Neural progenitor cell (in vitro differentiated cells): ENCODE measurements around the gene AMOTL2. TPM values are rescaled to one million over a fixed set of nuclear protein-coding genes. Genes with fewer than 3 reads are reported as not detected.

Experiments
- DNase-seq: peaks from one replicate; pipeline ENCODE4 v3.0.0-alpha.2; 2016; ENCODE audit warnings: low spot score
- H2AFZ ChIP-seq: fragments of 200-600 bp; sonication (generic); replicated peaks from 2 replicates; pipeline ENCODE4 v1.6.1; 2016; ENCODE audit warnings: antibody characterized with exemption
- H3F3A ChIP-seq: fragments of 200-600 bp; sonication (generic); 2 replicates; pipeline ENCODE4 v1.6.1; 2016; ENCODE audit warnings: antibody characterized with exemption, low read depth
- H3K27ac ChIP-seq: fragments of 200-600 bp; sonication (generic); 2 replicates; pipeline ENCODE4 v1.5.1; 2016; ENCODE audit warnings: mild to moderate bottlenecking
- H3K27me3 ChIP-seq: fragments of 200-600 bp; sonication (generic); 2 replicates; pipeline ENCODE4 v1.6.1; 2016; ENCODE audit warnings: mild to moderate bottlenecking, moderate library complexity
- H3K36me3 ChIP-seq: fragments of 200-600 bp; sonication (generic); 2 replicates; pipeline ENCODE4 v1.5.1; 2016
- H3K4me1 ChIP-seq: fragments of 200-600 bp; sonication (generic); 2 replicates; pipeline ENCODE4 v1.6.1; 2016; ENCODE audit warnings: mixed run types
- H3K4me2 ChIP-seq: fragments of 200-600 bp; sonication (generic); 2 replicates; pipeline ENCODE4 v1.6.1; 2016
- H3K4me3 ChIP-seq: fragments of 200-600 bp; sonication (generic); 2 replicates; pipeline ENCODE4 v1.5.1; 2016
- H3K79me2 ChIP-seq: fragments of 200-600 bp; sonication (generic); 2 replicates; pipeline ENCODE4 v1.6.1; 2016; ENCODE audit warnings: low read depth
- H3K9ac ChIP-seq: fragments of 200-600 bp; sonication (generic); 2 replicates; pipeline ENCODE4 v1.6.1; 2016
- H3K9me3 ChIP-seq: fragments of 200-600 bp; sonication (generic); 2 replicates; pipeline ENCODE4 v1.5.1; 2016; ENCODE audit warnings: low read depth
- H4K20me1 ChIP-seq: fragments of 200-600 bp; sonication (generic); 2 replicates; pipeline ENCODE4 v1.6.1; 2016; ENCODE audit warnings: low read depth
- H3K27ac Mint-ChIP-seq: 3 replicates; pipeline ENCODE4 v1.8.0; 2021; ENCODE audit warnings: mixed read lengths
- H3K27me3 Mint-ChIP-seq: 2 replicates; pipeline ENCODE4 v1.8.0; 2022; ENCODE audit warnings: low read depth, mild to moderate bottlenecking, inconsistent platforms, moderate library complexity, mixed read lengths; ENCODE audit not compliant: insufficient read depth
- H3K36me3 Mint-ChIP-seq: 3 replicates; pipeline ENCODE4 v1.8.0; 2021; ENCODE audit warnings: mixed read lengths
- H3K4me1 Mint-ChIP-seq: 3 replicates; pipeline ENCODE4 v1.8.0; 2021; ENCODE audit warnings: mixed read lengths
- H3K4me3 Mint-ChIP-seq: 3 replicates; pipeline ENCODE4 v1.8.0; 2021; ENCODE audit warnings: mild to moderate bottlenecking, moderate library complexity, mixed read lengths
- H3K9me3 Mint-ChIP-seq: 3 replicates; pipeline ENCODE4 v1.8.0; 2020; ENCODE audit warnings: mixed read lengths
- CTCF ChIP-seq: fragments of 200-600 bp; sonication (generic); IDR thresholded peaks from 2 replicates; pipeline ENCODE4 v1.5.1; 2017; ENCODE audit warnings: antibody characterized with exemption, mild to moderate bottlenecking
- EZH2 ChIP-seq: fragments of 200-600 bp; sonication (generic); IDR thresholded peaks from 2 replicates; pipeline ENCODE4 v1.6.1; 2017; ENCODE audit warnings: antibody characterized with exemption, mild to moderate bottlenecking, moderate library complexity
- EZH2phosphoT487 ChIP-seq: fragments of 200-600 bp; sonication (generic); IDR thresholded peaks from 2 replicates; pipeline ENCODE4 v1.6.1; 2017; ENCODE audit warnings: antibody characterized with exemption
- total RNA-seq: library from RNA; depleted of rRNA; stranded (reverse); fragments of >200 nt; gene quantifications from 2 replicates; pipeline ENCODE4 v1.2.3, GENCODE V29; 2015; ENCODE audit warnings: low replicate concordance

AMOTL2 gene
- total RNA-seq, 1 donor from 2014 or later = 62.9 TPM

DNA sequence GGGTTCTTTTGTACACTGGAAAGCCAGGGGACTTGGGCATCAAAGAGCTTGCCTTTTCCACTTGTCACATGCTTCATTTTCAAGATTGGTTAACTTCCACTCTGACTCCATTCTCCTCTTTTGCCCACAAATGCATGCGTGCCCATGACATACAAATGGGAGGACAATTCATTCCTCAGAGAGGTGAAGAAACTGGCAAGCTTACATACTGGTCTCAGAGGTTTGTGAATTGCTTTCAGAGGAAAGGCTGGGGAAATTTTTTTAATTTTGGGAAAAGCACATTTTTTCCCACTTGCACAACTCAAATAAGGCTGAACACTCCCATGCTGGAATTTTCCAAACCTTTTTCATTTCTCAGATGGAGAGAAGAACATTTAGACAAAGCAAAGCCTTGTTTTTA, 20.9 kb upstream of the AMOTL2 start:
- H3K4me3 Mint-ChIP-seq = no peak overlapping the region

DNA sequence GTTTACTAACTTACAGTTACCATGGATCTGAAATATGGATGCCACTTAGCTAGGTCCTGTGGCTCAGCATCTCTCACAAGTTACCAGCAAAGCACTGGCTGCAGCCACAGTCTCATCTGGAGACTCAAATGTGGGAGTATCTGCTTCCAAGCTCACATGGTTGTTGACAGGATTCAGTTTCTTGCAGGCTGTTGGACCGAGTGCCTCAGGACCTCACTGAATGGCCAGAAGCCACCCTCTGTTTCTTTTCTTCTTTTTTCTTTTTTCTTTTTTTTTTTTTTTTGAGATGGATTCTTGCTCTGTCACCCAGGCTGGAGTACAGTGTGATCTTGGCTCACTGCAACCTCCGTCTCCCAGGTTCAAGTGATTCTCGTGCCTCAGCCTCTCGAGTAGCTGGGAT, 20.1 kb upstream of the AMOTL2 start:
- peaks cover 5% of the 10 kb centered on the region for H3K27me3 ChIP-seq
- H3K4me2 ChIP-seq = no peak overlapping the region
- no peaks in the 10 kb centered on the region for H3K79me2 ChIP-seq
- TF ChIP-seq CTCF (no peak), EZH2 (no peak), EZH2phosphoT487 (no peak)
- no peak overlapping the region for H2AFZ ChIP-seq
- H3F3A ChIP-seq = no peaks in the 10 kb centered on the region
- no peaks in the 10 kb centered on the region for H3K4me1 ChIP-seq
- H3K9ac ChIP-seq = no peak overlapping the region
- H3K36me3 ChIP-seq = no peaks in the 10 kb centered on the region
- Mint-ChIP-seq H3K27ac (no peak overlapping the region), H3K36me3 (no peaks in the 10 kb centered on the region), H3K4me3 (no peak overlapping the region), H3K4me1 (no peaks in the 10 kb centered on the region), H3K27me3 (no peaks in the 10 kb centered on the region), H3K9me3 (peaks cover 11% of the 10 kb centered on the region)
- no peaks in the 10 kb centered on the region for H3K9me3 ChIP-seq
- no peaks in the 10 kb centered on the region for H4K20me1 ChIP-seq
- H3K4me3 ChIP-seq = no peak overlapping the region
- no peak for DNase-seq
- H3K27ac ChIP-seq = no peak overlapping the region

More for the DNA sequence above, 20.9 kb upstream of the AMOTL2 start:
- Histone ChIP-seq H3K9ac (no peak overlapping the region), H3K4me1 (no peaks in the 10 kb centered on the region), H3K27ac (no peak overlapping the region), H3K4me2 (no peak overlapping the region), H3K4me3 (no peak overlapping the region), H3K79me2 (no peaks in the 10 kb centered on the region), H4K20me1 (no peaks in the 10 kb centered on the region), H3K27me3 (peaks cover 5% of the 10 kb centered on the region), H3F3A (no peaks in the 10 kb centered on the region), H3K36me3 (no peaks in the 10 kb centered on the region), H2AFZ (no peak overlapping the region), H3K9me3 (no peaks in the 10 kb centered on the region)
- TF ChIP-seq EZH2 (no peak), CTCF (no peak), EZH2phosphoT487 (no peak)
- H3K4me1 Mint-ChIP-seq = no peaks in the 10 kb centered on the region
- no peaks in the 10 kb centered on the region for H3K36me3 Mint-ChIP-seq
- no peak overlapping the region for H3K27ac Mint-ChIP-seq
- no peaks in the 10 kb centered on the region for H3K27me3 Mint-ChIP-seq
- peaks cover 11% of the 10 kb centered on the region for H3K9me3 Mint-ChIP-seq
- no peak for DNase-seq

GRCh38 chr3:134393074-134393473, 18.8 kb upstream of the AMOTL2 start:
- Histone ChIP-seq H3K4me3 (no peak overlapping the region), H3F3A (no peaks in the 10 kb centered on the region), H3K9me3 (no peaks in the 10 kb centered on the region), H3K4me1 (no peaks in the 10 kb centered on the region), H3K36me3 (no peaks in the 10 kb centered on the region), H4K20me1 (no peaks in the 10 kb centered on the region), H3K27me3 (no peaks in the 10 kb centered on the region), H3K4me2 (no peak overlapping the region), H2AFZ (no peak overlapping the region), H3K9ac (no peak overlapping the region), H3K27ac (no peak overlapping the region), H3K79me2 (no peaks in the 10 kb centered on the region)
- no peak for TF ChIP-seq EZH2
- no peak for TF ChIP-seq CTCF
- no peak for TF ChIP-seq EZH2phosphoT487
- Mint-ChIP-seq H3K4me3 (no peak overlapping the region), H3K36me3 (no peaks in the 10 kb centered on the region), H3K27ac (no peak overlapping the region), H3K27me3 (no peaks in the 10 kb centered on the region), H3K4me1 (no peaks in the 10 kb centered on the region), H3K9me3 (peaks cover 11% of the 10 kb centered on the region)
- DNase-seq = no peak
